ENCODE measurements around the gene ZNF554.

The ZNF554 gene

DNA sequence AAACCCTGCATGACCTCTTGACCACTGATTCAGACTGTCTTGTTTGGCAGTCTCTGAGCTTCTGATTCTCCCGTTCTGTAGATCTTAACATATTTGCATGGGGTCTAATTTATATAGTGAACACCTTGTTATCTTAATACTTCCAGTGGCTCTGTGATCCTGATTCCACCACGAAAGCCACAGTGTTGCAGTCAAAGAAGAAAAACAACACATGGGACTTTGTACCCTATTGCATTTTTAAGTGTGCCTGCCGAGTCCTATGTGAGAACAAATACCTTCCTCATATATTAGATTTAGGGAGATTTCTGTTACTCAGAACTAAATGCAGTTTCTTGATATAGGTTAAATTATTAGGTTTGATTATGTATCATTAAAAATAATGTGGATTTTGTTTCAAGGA, 35.2 kb downstream of the ZNF554 start:
- in situ Hi-C loops (cut with MboI; ENCODE audit: low pct_unique_long_range_greater_than_20kb, low sequenced_read_pairs, unreplicated experiment) = no loop called here
- DNase-seq (ENCODE audit: low spot score) = no peak
- TF ChIP-seq, protein P1, sequence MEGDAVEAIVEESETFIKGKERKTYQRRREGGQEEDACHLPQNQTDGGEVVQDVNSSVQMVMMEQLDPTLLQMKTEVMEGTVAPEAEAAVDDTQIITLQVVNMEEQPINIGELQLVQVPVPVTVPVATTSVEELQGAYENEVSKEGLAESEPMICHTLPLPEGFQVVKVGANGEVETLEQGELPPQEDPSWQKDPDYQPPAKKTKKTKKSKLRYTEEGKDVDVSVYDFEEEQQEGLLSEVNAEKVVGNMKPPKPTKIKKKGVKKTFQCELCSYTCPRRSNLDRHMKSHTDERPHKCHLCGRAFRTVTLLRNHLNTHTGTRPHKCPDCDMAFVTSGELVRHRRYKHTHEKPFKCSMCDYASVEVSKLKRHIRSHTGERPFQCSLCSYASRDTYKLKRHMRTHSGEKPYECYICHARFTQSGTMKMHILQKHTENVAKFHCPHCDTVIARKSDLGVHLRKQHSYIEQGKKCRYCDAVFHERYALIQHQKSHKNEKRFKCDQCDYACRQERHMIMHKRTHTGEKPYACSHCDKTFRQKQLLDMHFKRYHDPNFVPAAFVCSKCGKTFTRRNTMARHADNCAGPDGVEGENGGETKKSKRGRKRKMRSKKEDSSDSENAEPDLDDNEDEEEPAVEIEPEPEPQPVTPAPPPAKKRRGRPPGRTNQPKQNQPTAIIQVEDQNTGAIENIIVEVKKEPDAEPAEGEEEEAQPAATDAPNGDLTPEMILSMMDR (IDR thresholded peaks at IDR 0.05; ENCODE audit: extremely low read depth, insufficient read depth, missing control alignments) = no peak

DNA sequence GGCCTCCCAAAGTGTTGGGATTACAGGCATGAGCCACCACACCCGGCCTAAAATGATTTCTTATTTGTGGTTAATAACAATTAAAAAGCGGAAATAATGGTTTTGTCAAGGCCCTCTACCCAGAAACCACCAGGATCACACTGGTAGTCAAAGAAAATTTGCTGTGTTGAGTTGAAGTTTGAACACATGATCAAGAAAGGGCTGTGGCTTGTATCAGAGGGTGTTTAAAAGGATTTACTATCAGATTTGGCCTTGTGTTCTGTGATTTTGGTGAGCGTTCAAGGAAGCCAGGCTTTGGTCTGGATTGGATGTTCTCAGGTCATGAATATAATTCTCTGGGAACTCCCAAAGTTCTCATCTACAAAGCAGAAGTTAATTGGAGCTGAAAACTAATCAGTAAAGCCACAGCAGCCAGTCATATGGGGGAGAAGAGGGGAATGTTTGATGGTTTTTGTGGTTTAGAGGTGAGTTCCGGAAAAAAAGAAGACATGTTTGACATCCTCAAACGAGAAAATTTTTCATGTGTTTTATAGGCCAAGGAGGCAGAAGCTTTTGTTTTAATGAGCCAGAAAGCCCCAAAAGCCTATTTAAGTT, 36.9 kb downstream of the ZNF554 start:
- DNase-seq (ENCODE audit: low spot score) = no peak
- in situ Hi-C loops (cut with MboI; ENCODE audit: low pct_unique_long_range_greater_than_20kb, low sequenced_read_pairs, unreplicated experiment) = no loop called here
- TF ChIP-seq, protein P1 (IDR thresholded peaks at IDR 0.05; ENCODE audit: extremely low read depth, insufficient read depth, missing control alignments) = no peak

DNA sequence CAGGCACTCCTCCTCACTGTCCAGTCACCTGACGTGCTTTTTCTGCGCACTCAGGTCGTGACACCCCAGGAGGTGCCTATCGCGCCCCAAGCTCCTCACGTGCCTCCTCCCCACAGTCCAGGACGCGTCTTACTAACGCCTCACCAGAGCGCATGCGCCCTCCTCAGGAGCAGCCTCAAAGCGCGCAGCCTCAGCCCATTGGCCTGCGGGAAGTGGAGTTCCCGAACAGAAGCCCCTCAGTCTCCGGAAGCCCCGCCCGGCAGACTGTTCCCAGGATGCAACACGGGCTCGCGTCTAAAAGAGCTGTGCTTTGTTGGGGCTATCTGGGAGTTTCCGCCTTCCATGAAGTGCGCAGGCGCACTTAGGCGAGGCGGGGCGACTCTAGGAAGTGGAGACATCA, 39.2 kb downstream of the ZNF554 start:
- in situ Hi-C loops (cut with MboI; ENCODE audit: low pct_unique_long_range_greater_than_20kb, low sequenced_read_pairs, unreplicated experiment) = no loop called here
- no peak for DNase-seq (ENCODE audit: low spot score)
- TF ChIP-seq, protein P1 (IDR thresholded peaks at IDR 0.05; ENCODE audit: extremely low read depth, insufficient read depth, missing control alignments) = no peak

- TF ChIP-seq, protein P1 (IDR thresholded peaks at IDR 0.05; ENCODE audit: extremely low read depth, insufficient read depth, missing control alignments) = no peak
- in situ Hi-C loops (cut with MboI; ENCODE audit: low pct_unique_long_range_greater_than_20kb, low sequenced_read_pairs, unreplicated experiment) = no loop called here
- no peak for DNase-seq (ENCODE audit: low spot score)
Measured at GRCh38 chr19:2863816-2864215, 44.1 kb downstream of the ZNF554 start.

GRCh38 chr19:2865334-2866100, 45.8 kb downstream of the ZNF554 start:
- no peak for DNase-seq (ENCODE audit: low spot score)
- TF ChIP-seq, protein P1 (IDR thresholded peaks at IDR 0.05; ENCODE audit: extremely low read depth, insufficient read depth, missing control alignments) = no peak
- in situ Hi-C loops (cut with MboI; ENCODE audit: low pct_unique_long_range_greater_than_20kb, low sequenced_read_pairs, unreplicated experiment) = no loop called here

- TF ChIP-seq, protein P1 (IDR thresholded peaks at IDR 0.05; ENCODE audit: extremely low read depth, insufficient read depth, missing control alignments) = no peak
- DNase-seq (ENCODE audit: low spot score) = no peak
- in situ Hi-C loops (cut with MboI; ENCODE audit: low pct_unique_long_range_greater_than_20kb, low sequenced_read_pairs, unreplicated experiment) = no loop called here
Measured at GRCh38 chr19:2866495-2867024, 46.9 kb downstream of the ZNF554 start.

All from GM13977 (cell line).